Hematopoietic multipotent progenitor cell treated with erythropoietin and hydrocortisone succinate and interleukin-3 and kit ligand, for 15 days (in vitro differentiated cells): ENCODE data around the gene GNG7.
"Not testable (repeated sequence)": the region's sequence is repeated elsewhere in the genome, so short reads cannot be mapped to it uniquely, and the experiment has no call there.

Source experiments
- DNase-seq: peaks from one replicate; pipeline ENCODE4 v3.0.0-alpha.2; 2015; ENCODE audit warnings: low spot score

Gene GNG7

GRCh38 chr19:2619076-2619475 is 83.4 kb downstream of the GNG7 start:
- no peak for DNase-seq

DNA sequence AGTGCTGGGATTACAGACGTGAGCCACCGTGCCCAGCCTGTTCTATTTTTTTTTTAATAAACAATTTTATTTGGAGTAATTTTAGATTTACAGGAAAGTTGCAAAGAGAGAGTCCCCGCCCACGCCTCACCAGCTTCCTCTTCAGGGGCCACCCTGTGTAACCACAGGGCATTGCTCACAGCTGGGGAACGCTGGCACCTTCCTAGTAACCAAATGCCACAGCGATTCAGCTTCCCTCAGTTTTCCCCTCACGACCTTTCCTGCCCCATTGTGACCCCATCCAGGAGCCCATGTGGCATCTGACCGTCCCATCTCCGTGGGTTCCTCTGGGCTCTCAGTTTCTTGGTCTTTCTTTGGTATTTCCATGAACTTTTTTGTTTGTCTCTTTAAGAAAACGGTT is 83.9 kb downstream of the GNG7 start:
- DNase-seq: no peak

DNA sequence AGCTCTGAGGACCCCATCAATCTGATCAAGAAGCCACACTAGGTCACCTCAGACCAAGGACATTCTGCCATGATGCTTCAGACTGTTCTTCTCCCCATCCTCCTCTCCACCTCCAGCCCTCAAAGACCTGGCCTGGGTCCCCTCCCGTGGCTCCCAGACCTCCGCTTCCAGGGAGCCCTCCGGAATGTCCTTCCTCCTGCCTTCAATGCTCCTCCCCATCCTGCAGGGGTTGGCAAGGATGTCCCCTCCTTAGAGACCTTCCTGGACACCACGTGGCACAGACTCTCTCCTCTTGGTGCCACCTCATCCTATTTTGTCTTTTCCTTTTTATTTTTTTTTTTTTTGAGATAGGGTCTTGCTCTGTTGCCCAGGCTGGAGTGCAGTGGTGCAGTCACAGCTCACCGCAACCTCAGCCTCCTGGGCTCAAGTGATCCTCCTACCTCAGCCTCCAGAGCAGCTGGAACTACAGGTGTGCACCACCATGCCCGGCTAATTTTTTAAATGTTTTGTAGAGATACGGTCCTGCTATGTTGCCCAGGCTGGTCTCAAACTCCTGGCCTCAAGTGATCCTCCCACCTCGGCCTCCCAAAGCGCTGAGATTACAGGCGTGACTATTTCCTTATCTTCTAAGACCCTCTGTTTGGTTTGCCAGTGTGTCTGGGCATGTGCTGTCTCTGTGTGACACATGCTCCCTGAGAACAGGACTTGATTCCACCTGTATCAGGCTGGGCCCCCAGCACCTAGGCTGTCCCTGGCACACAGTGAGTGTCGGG is 84.9 kb downstream of the GNG7 start:
- DNase-seq: no peak

DNA sequence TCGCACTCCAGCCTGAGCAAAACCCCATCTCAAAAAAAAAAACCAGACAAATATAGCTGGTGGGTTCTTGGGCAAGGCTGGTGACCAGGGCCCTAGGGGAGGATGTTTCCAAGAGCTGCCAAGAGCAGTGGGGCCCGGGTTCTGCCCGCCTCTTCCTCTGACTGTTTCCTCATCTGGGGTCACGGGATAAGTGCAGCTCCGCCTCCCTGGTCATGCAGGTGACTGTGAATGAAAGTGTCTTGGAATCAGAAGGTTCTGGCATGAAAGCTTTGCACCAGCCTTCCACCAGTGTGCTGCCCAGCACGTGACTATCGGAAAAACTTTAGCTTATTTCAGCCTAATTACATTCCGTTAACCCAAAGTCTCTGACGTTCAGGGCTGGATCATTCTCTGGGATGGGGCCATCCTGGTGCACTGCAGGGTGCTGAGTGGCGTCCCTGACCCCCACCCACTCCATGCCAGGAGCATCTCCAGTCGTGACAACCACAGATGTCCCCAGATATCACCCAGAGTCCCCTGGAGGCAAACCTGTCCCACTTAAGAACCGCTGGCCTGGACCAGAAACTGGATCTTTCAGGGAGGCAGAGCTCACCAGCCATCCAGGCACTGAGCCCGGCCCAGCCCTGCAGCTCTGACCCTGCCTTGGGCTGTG is 85.6 kb downstream of the GNG7 start:
- DNase-seq: no peak

- no peak for DNase-seq
These were observed 86.7 kb downstream of the GNG7 start for GRCh38 chr19:2615782-2616181.

GRCh38 chr19:2613507-2614295 is 88.8 kb downstream of the GNG7 start:
- peak; percentile 30 for DNase-seq

DNA sequence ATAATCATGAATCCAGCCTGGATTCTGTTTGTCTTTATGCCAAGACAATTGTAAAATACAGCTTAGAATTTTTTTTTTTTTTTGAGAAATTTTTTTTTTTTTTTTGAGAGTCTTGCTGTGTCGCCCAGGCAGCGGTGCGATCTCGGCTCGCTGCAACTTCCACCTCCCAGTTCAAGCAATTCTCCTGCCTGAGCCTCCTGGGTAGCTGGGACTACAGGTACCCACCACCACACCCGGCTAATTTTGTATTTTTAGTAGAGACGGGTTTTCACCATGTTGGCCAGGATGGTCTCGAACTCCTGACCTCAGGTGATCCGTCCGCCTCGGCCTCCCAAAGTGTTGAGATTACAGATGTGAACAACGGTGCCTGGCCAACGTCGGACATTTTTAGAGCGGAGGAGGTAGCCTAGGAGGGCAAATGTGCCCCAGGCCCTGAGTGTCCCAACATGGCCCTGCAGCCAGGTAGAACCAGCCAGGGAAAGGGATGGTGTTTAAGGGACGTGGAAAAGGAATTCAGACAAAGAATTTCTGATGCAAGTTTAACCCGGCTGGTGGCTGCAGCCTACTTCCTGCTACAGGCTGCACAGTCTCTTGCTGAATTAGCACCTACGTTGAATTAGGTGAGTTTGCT is 89.8 kb downstream of the GNG7 start:
- DNase-seq: no peak

DNA sequence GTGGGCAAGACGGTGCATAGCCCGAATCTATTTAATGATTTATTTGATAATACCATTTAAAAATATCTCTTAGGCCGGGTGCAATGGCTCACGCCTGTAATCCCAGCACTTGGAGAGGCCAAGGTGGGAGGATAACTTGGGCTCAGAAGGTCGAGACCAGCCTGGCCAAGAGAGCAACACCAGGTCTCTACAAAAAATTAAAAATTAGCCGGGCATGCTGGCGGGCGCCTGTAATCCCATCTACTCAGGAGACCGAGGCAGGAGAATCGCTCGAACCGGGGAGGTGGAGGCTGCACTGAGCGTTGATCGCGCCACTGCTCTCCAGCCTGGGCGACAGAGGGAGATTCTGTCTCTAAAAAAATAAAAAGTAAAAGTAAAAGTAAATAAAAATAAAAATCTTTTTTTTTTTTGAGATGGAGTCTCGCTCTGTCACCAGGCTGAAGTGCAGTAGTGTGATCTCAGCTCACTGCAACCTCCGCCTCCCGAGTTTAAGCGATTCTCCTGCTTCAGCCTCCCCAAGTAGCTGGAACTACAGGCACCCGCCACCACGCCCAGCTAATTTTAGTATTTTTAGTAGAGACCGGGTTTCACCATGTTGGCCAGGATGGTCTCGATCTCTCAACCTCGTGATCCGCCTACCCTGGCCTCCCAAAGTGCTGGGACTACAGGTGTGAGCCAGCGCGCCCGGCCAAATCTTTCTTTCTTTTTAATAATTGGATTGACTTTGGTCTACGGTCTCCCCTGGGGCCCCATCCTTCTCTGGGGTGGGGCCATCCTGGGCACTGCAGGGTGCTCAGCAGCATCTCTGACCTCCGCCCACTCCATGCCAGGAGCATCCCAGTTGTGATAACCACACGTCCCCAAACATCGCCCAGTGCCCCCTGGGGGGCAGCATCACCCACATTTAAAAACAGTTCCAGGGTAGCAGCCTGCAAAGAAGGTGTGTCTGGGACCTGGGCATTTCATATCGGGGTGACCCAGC is 90.7 kb downstream of the GNG7 start:
- DNase-seq: no peak

DNA sequence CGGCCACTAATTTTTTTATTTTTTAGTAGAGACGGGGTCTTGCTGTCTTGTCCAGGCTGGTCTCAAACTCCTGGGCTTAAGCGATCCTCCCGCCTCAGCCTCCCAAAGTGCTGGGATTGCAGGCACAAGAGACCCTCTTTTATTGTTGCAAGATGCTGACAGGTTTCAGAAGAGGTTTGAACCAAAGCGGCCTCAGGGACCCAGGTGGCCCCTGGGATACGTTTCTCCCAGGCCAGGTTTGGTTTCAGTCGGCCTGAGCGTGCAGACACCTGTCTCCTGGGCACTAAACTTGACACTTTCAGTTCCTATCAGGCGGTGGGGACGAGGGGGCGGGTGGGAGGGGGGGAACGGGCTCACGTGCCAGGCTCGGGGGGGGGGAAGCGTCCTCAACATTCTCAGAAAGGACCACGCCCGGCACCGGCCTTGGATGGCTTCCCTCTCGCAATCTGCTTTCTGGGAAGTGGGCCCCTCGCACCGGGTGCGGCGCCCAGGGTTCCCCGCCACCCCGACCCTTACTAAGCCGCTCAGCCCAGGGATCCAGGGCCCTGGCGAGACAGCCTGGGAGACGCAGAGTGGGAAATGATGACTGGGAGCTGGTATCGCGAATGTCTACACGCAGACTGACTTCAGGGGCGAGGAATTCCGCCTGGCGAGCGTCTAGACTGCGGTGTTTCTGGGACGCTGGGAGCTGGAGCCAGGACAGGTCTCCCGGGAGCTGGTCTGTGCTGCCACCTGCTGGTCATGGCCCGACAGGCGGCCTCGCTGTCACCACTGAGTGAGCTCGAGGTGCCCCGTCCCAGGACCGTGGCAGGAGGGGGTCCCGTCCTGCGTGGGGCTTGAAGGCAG is 91.6 kb downstream of the GNG7 start:
- DNase-seq: peak; percentile 72

GRCh38 chr19:2609389-2610116 is 92.9 kb downstream of the GNG7 start:
- no peak for DNase-seq

DNA sequence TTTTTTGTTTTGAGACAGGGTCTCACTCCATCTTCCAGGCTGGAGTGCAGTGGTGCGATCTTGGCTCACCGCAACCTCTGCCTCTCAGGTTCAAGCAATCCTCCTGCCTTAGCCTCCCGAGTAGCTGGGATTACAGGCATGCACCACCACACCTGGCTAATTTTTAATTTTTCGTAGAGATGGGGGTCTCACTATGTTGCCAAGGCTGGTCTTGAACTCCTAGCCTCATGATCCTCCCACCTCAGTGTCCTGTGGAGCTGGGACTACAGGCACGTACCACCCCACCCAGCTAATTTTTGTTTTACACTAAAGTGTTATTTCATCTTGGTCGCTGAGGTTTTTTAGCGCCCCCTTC is 93.5 kb downstream of the GNG7 start:
- DNase-seq: not testable (repeated sequence)

GRCh38 chr19:2608602-2608922 is 93.9 kb downstream of the GNG7 start:
- DNase-seq: no peak

DNA sequence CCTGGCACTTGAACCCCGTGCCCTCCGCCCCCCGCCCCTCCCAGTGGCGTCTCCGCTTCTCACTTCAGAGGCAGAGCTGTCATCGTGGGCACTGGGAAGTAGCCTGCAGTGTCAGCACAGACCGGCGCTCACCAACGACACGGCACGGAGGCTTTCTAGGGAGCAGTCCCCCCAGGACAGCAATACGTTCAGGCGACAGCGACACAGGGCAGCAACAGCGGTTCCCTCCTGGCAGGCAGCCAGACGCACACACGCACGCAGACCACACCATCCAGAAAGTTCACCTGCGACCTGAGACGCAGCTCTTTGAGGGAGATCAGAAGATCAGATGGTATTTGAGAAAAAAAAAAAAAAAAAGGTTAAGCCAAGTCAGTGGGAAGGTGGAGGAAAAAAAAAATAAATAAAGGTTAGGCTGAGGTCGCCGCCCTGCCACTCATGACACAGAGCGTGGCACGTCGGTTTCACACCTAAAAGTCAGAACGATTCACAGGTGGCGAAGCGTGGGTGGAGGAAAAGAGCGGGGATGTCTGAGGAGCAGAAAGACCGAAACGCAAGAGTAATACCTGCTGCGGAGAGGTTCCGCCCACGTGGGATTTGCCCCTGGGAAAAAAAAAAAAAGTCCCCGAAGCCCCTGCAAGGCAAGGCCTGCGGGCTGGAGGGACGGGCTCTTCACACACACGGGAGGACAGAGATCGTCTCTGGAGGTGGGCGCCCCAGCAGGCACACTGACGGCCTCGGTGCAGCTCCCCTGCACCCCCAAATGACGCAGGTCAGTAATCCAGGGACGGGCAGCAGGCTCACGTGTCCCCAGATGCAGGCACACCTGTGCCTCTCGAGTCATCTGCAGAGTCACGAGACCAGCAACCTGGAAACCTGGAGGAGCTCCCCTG is 94.5 kb downstream of the GNG7 start:
- DNase-seq: no peak

GRCh38 chr19:2606774-2607173 is 95.7 kb downstream of the GNG7 start:
- not testable (repeated sequence) for DNase-seq

DNA sequence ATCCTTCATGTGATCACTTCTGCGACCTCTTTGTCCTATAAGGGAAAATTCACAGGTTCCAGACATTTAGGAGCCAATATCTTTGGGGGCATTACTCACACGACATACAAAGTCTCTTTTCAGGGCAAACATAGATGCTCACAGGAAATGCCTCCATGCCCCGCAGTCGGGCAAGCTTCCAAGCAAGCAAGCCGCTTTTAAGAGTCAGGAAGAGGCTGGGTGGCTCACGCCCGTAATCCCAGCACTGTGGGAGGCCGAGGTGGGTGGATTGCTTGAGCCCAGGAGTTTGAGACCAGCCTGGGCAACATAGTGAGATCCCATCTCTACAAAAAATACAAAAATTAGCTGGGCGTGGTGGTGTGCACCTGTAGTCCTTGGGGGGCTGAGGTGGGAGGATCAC is 96.6 kb downstream of the GNG7 start:
- not testable (repeated sequence) for DNase-seq

DNA sequence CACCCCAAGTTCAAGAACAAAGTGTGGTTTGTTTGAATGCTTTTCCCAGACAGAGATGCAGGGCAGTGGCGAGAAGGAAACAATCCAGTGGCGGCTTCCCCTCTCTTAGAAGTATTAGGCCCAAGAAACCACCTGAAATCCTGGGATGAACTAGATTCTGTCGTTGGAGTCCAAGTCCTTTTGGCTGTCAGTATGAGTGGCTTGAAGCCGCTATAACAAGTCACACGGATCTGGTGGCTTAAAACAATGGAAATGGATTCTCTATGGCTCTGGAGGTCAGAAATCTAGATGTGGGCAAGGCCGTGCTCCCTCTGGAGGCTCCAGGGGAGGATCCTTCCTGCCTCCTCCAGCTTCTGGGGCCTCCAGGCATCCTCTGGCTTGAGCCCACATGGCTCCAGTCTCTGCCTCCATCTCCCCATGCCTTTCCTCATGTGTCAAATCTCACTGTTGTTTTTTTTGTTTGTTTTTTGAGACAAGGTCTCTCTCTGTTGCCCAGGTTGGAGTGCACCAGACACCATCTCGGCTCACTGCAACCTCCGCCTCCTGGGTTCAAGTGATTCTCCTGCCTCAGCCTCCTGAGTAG is 97.7 kb downstream of the GNG7 start:
- DNase-seq: no peak

GRCh38 chr19:2603334-2603733 is 99.2 kb downstream of the GNG7 start:
- DNase-seq: no peak

- no peak for DNase-seq
These were observed 99.9 kb downstream of the GNG7 start for GRCh38 chr19:2602391-2603181.
